GM18867 (cell line): Measurements from ENCODE around the gene OR4K14.
"Not testable (repeated sequence)": the region's sequence is repeated elsewhere in the genome, so short reads cannot be mapped to it uniquely, and the experiment has no call there.

Source experiments
- ATAC-seq: cut with Tn5 transposase; IDR thresholded peaks from one replicate; pipeline ENCODE4 v1.9.1; 2021; ENCODE audit warnings: mild to moderate bottlenecking, moderate library complexity; ENCODE audit not compliant: unreplicated experiment

Gene OR4K14

GRCh38 chr14:20019257-20019865 lies at the start of gene OR4K14:
Gene OR4K14, minus strand, starts transcription at chr14:20019307. Its CDS starts 4,114 bp downstream, at chr14:20015193.
- ATAC-seq = no peak

GRCh38 chr14:20059745-20060144 lies 40.6 kb upstream of the OR4K14 start, which contains the start of gene OR4L1:
Gene OR4L1, plus strand, starts transcription at chr14:20060045. Its CDS starts 0 bp downstream, at chr14:20060045.
- no peak for ATAC-seq

GRCh38 chr14:20048202-20048601 lies 29.1 kb upstream of the OR4K14 start:
- ATAC-seq = no peak

GRCh38 chr14:20044243-20044642 lies 25.1 kb upstream of the OR4K14 start:
- ATAC-seq = no peak

- no peak for ATAC-seq
Observed at GRCh38 chr14:20035938-20036337, 16.8 kb upstream of the OR4K14 start, which contains the start of gene OR4K13. Gene OR4K13, minus strand, starts transcription at chr14:20036038. Its CDS starts 1,280 bp downstream, at chr14:20034758.

- no peak for ATAC-seq
Observed at GRCh38 chr14:20035449-20035848, 16.3 kb upstream of the OR4K14 start.

GRCh38 chr14:20031058-20031457 lies 12.0 kb upstream of the OR4K14 start:
- no peak for ATAC-seq

GRCh38 chr14:20008156-20008555 lies 11.0 kb downstream of the OR4K14 start:
- ATAC-seq = no peak

GRCh38 chr14:20002319-20002718 lies 16.8 kb downstream of the OR4K14 start:
- no peak for ATAC-seq

- ATAC-seq = no peak
Observed at GRCh38 chr14:20001863-20002262, 17.2 kb downstream of the OR4K14 start, which contains the start of gene OR4Q2. Gene OR4Q2, plus strand, starts transcription at chr14:20002163.

- ATAC-seq = no peak
Observed at GRCh38 chr14:19993438-19993837, 25.7 kb downstream of the OR4K14 start.

GRCh38 chr14:19975291-19975690 lies 43.8 kb downstream of the OR4K14 start, which contains the start of gene OR4K15:
Gene OR4K15, plus strand, starts transcription at chr14:19975591. Its CDS starts 0 bp downstream, at chr14:19975591.
- no peak for ATAC-seq

- ATAC-seq = no peak
Observed at GRCh38 chr14:19974844-19975243, 44.3 kb downstream of the OR4K14 start.

GRCh38 chr14:19969735-19970134 lies 49.4 kb downstream of the OR4K14 start:
- ATAC-seq = not testable (repeated sequence)
